Measurements from ENCODE around the gene WRAP73. TPM values are rescaled to one million over a fixed set of nuclear protein-coding genes. Genes with fewer than 3 reads are reported as not detected.

Gene WRAP73
- total and polyA plus RNA-seq, 9 of the 15 experiments (the other 6 are each of a cell fraction or from before 2014, with no cell fraction given), result 4.3 to 51.8 (median 30.1) TPM

- POLR2A ChIA-PET, result no interaction called here
Measured at GRCh38 chr1:3685222-3685621, 35.3 kb upstream of the WRAP73 start.

More at GRCh38 chr1:3685222-3685621, 35.3 kb upstream of the WRAP73 start:
- Histone ChIP-seq H3K27me3 (ENCODE audit: control insufficient read depth in 2 of 2, insufficient read depth in 2 of 2, low read length in 2 of 2) (peaks cover 28 to 85% of the 10 kb centered on the region in 2 experiments), H3K9ac (ENCODE audit: insufficient read depth in 1 of 2, low read depth in 2 of 2, low read length in 2 of 2) (peak overlapping the region in 1 of 2 experiments; percentile 45; a peak in 1 of 4 replicates), H3K27ac (ENCODE audit: extremely low read depth, low read depth, low read length) (no peak overlapping the region), H3K9me1 (ENCODE audit: control insufficient read depth, insufficient read depth, low read length) (no peaks in the 10 kb centered on the region), H3K4me1 (replicated peaks in 1 of 2; ENCODE audit: control insufficient read depth in 2 of 2, insufficient read depth in 2 of 2, low read length in 2 of 2) (peaks cover 5 to 78% of the 10 kb centered on the region in 2 experiments; a peak in 3 of 5 replicates), H3K9me3 (replicated peaks; ENCODE audit: control insufficient read depth, insufficient read depth, low read depth, low read length) (no peaks in the 10 kb centered on the region), H3K4me2 (ENCODE audit: insufficient read depth, low read length) (no peak overlapping the region), H3K79me2 (ENCODE audit: control insufficient read depth, insufficient read depth, low read length) (no peaks in the 10 kb centered on the region), H2AFZ (ENCODE audit: low read depth, low read length) (no peak overlapping the region), H3K4me3 (no peak overlapping the region), H4K20me1 (replicated peaks; ENCODE audit: control insufficient read depth, insufficient read depth, low read length) (peaks cover 56% of the 10 kb centered on the region), H3K36me3 (ENCODE audit: control insufficient read depth, insufficient read depth, low read length) (no peaks in the 10 kb centered on the region)
- no peak for FAIRE-seq
- no peak for ATAC-seq
- no peak for DNase-seq (ENCODE audit: extremely low read depth in 1 of 4, low spot score in 3 of 4)
- intact Hi-C loops (cut with micrococcal nuclease) (no loop called here), in situ Hi-C loops (cut with MboI) (no loop called here)
- TF ChIP-seq PCBP1 (IDR thresholded peaks at IDR 0.05; ENCODE audit: low read depth, low read length, poor library complexity, severe bottlenecking) (no peak), HMG20B (CRISPR knock-in tag; IDR thresholded peaks at IDR 0.05) (no peak), CEBPB (tag; IDR thresholded peaks at IDR 0.05) (no peak), ILK (tag; IDR thresholded peaks at IDR 0.05; ENCODE audit: borderline replicate concordance, low read depth) (no peak), ZNF217 (CRISPR knock-in tag; IDR thresholded peaks at IDR 0.05) (no peak), MYC (IDR thresholded peaks at IDR 0.05; ENCODE audit: low read depth, low read length) (no peak), MYC (CRISPR knock-in tag; IDR thresholded peaks at IDR 0.05; ENCODE audit: borderline replicate concordance, low read depth) (no peak), RBM39 (optimal IDR thresholded peaks at IDR 0.05; ENCODE audit: low read depth, low read length) (no peak), CLOCK (CRISPR knock-in tag; IDR thresholded peaks at IDR 0.05; ENCODE audit: borderline replicate concordance) (no peak), NFATC3 (IDR thresholded peaks at IDR 0.05) (no peak), ZNF395 (CRISPR knock-in tag; IDR thresholded peaks at IDR 0.05) (no peak)
- CTCF ChIA-PET (ENCODE audit: low intra/inter-chr PET ratio), result no interaction called here
- BruUV-seq (replicated peaks), result no TSS peak
- WGBS (ENCODE audit: insufficient coverage, low coverage, missing lambda C conversion rate), result 15% methylated on average over 12 of the region's 14 CpGs
